SK-N-SH (cell line): ENCODE measurements around the gene KHNYN. TPM values are rescaled to one million over a fixed set of nuclear protein-coding genes. Genes with fewer than 3 reads are reported as not detected.

ENCODE experiments used
- CTCF ChIA-PET: fragments of 300-600, 350-600 bp; formaldehyde crosslinking; extraction: SDS; loops from one replicate; lab custom pipeline; 2021; lab: Yijun Ruan, JAX
- POLR2A ChIA-PET: fragments of 350-600 bp; sonication (Branson Sonifier 250); formaldehyde crosslinking; extraction: SDS; loops from one replicate; lab custom pipeline; 2020; ENCODE audit warnings: antibody characterized with exemption, inconsistent platforms; lab: Yijun Ruan, JAX
- DNase-seq: peaks from one replicate; pipeline ENCODE4 v3.0.0; 2012
- H2AFZ ChIP-seq: fragments of 200-600 bp; sonication (generic); 2 replicates; pipeline ENCODE4 v1.8.1; 2016; ENCODE audit warnings: antibody characterized with exemption, mild to moderate bottlenecking, low read depth
- H3F3A ChIP-seq: fragments of 200-600 bp; sonication (generic); replicated peaks from 2 replicates; pipeline ENCODE3; 2016; ENCODE audit warnings: antibody characterized with exemption, mild to moderate bottlenecking; ENCODE audit not compliant: insufficient read depth
- H3K27ac ChIP-seq, 2 experiments: fragments of 200-500 bp in 1 of 2; fragments of 200-600 bp in 1 of 2; sonication (Bioruptor generic) in 1 of 2; sonication (generic), shearing (Covaris generic) in 1 of 2; 2 replicates each; pipeline versions ENCODE4 v1.5.1 to v1.6.1; 2014 to 2016; ENCODE audit warnings: low read depth in 2 of 2, inconsistent platforms in 1 of 2, low read length in 1 of 2, mild to moderate bottlenecking in 1 of 2, mixed read lengths in 1 of 2
- H3K27me3 ChIP-seq: fragments of 200-600 bp; sonication (generic), shearing (Covaris generic); 2 replicates; pipeline ENCODE4 v1.6.1; 2016; ENCODE audit warnings: mixed run types; ENCODE audit not compliant: insufficient read depth
- H3K36me3 ChIP-seq, 2 experiments: fragments of 200-500 bp in 1 of 2; fragments of 200-600 bp in 1 of 2; sonication (Bioruptor generic) in 1 of 2; sonication (generic) in 1 of 2; replicated peaks in 1 of 2; 2 replicates each; pipeline versions ENCODE3 to v1.5.1; 2014 to 2016; ENCODE audit warnings: low read length in 1 of 2, mild to moderate bottlenecking in 1 of 2; ENCODE audit not compliant: insufficient read depth in 2 of 2, control insufficient read depth in 1 of 2
- H3K4me1 ChIP-seq, 2 experiments: fragments of 200-500 bp in 1 of 2; fragments of 200-600 bp in 1 of 2; sonication (Bioruptor generic) in 1 of 2; sonication (generic), shearing (Covaris generic) in 1 of 2; 2 replicates each; pipeline versions ENCODE4 v1.5.1 to v1.6.1; 2014 to 2016; ENCODE audit warnings: low read depth in 1 of 2, low read length in 1 of 2, mixed run types in 1 of 2; ENCODE audit not compliant: insufficient read depth in 2 of 2, control insufficient read depth in 1 of 2
- H3K4me2 ChIP-seq: fragments of 200-600 bp; sonication (generic), shearing (Covaris generic); 2 replicates; pipeline ENCODE4 v1.6.1; 2017; ENCODE audit warnings: mixed run types
- H3K4me3 ChIP-seq, 2 experiments: fragments of 200-500 bp in 1 of 2; fragments of 200-600 bp in 1 of 2; sonication (Bioruptor generic) in 1 of 2; sonication (generic), shearing (Covaris generic) in 1 of 2; 2 replicates each; pipeline versions ENCODE4 v1.5.1 to v1.8.1; 2014 to 2016; ENCODE audit warnings: low read depth in 2 of 2, inconsistent platforms in 1 of 2, low read length in 1 of 2, mild to moderate bottlenecking in 1 of 2, mixed read lengths in 1 of 2, moderate library complexity in 1 of 2
- H3K79me2 ChIP-seq: fragments of 200-600 bp; sonication (generic); 2 replicates; pipeline ENCODE4 v1.8.1; 2017; ENCODE audit warnings: mild to moderate bottlenecking; ENCODE audit not compliant: insufficient read depth
- H3K9ac ChIP-seq: fragments of 200-600 bp; sonication (generic); 2 replicates; pipeline ENCODE4 v1.6.1; 2017; ENCODE audit warnings: mixed run types
- H3K9me2 ChIP-seq: fragments of 200-600 bp; sonication (generic); 2 replicates; pipeline ENCODE4 v1.6.1; 2017; ENCODE audit warnings: mixed run types
- H3K9me3 ChIP-seq: fragments of 200-600 bp; sonication (generic); 2 replicates; pipeline ENCODE4 v1.6.1; 2017; ENCODE audit warnings: mixed run types, mild to moderate bottlenecking, moderate library complexity
- H4K20me1 ChIP-seq: fragments of 200-600 bp; sonication (generic); 2 replicates; pipeline ENCODE4 v1.6.1; 2017; ENCODE audit warnings: mild to moderate bottlenecking, mixed run types; ENCODE audit not compliant: insufficient read depth
- EZH2phosphoT487 ChIP-seq: fragments of 200-600 bp; sonication (generic); IDR thresholded peaks from 2 replicates; pipeline ENCODE4 v1.6.1; 2017; ENCODE audit warnings: low read depth, mixed run types, mild to moderate bottlenecking, antibody characterized with exemption, moderate library complexity, borderline replicate concordance
- FOSL2 ChIP-seq: IDR thresholded peaks from 2 replicates; pipeline ENCODE4 v1.4.0; 2012; ENCODE audit warnings: low read depth, mild to moderate bottlenecking, moderate library complexity, borderline replicate concordance
- FOXM1 ChIP-seq: IDR thresholded peaks from 2 replicates; pipeline ENCODE4 v1.4.0; 2012; ENCODE audit warnings: low read depth, mild to moderate bottlenecking
- GATA2 ChIP-seq: sonication (generic); formaldehyde crosslinking; IDR thresholded peaks from 2 replicates; pipeline ENCODE4 v1.5.0; 2020; ENCODE audit warnings: mild to moderate bottlenecking, missing genetic modification reagents
- MAX ChIP-seq: IDR thresholded peaks from 2 replicates; pipeline ENCODE4 v1.4.0; 2012; ENCODE audit warnings: low read depth
- MEF2A ChIP-seq: IDR thresholded peaks from 2 replicates; pipeline ENCODE4 v1.4.0; 2012; ENCODE audit warnings: low read depth, borderline replicate concordance
- MXI1 ChIP-seq: IDR thresholded peaks from 2 replicates; pipeline ENCODE4 v1.6.1; 2012; ENCODE audit warnings: mild to moderate bottlenecking, low read depth, low read length, improper control_type of control experiment
- NFIC ChIP-seq: IDR thresholded peaks from 2 replicates; pipeline ENCODE4 v1.4.0; 2012; ENCODE audit warnings: borderline replicate concordance
- POLR2AphosphoS5 ChIP-seq: IDR thresholded peaks from 2 replicates; pipeline ENCODE4 v1.6.1; 2012; ENCODE audit warnings: low read depth, low read length
- RCOR1 ChIP-seq: fragments of 150-350 bp; IDR thresholded peaks from 2 replicates; pipeline ENCODE4 v1.6.1; 2017; ENCODE audit warnings: antibody characterized with exemption, low read length
- RFX5 ChIP-seq: IDR thresholded peaks from 2 replicates; pipeline ENCODE4 v1.6.1; 2012; ENCODE audit warnings: mild to moderate bottlenecking, improper control_type of control experiment, low read length
- SIN3A ChIP-seq: IDR thresholded peaks from 2 replicates; pipeline ENCODE4 v1.6.1; 2012; ENCODE audit warnings: low read depth, mild to moderate bottlenecking, low read length, moderate library complexity, borderline replicate concordance
- SMC3 ChIP-seq: IDR thresholded peaks from 2 replicates; pipeline ENCODE4 v1.6.1; 2012; ENCODE audit warnings: low read depth, low read length, improper control_type of control experiment
- TAF1 ChIP-seq: IDR thresholded peaks from 2 replicates; pipeline ENCODE4 v1.6.1; 2012; ENCODE audit warnings: low read depth, mild to moderate bottlenecking, low read length, moderate library complexity, borderline replicate concordance
- TCF12 ChIP-seq: IDR thresholded peaks from 2 replicates; pipeline ENCODE4 v1.4.0; 2012
- WGBS: methylation state at CpG from one replicate; pipeline ENCODE4 v1.1.6; 2017; ENCODE audit warnings: low lambda C conversion rate; 5-methylcytosine and 5-hydroxymethylcytosine counted together
- polyA plus RNA-seq, 3 experiments: library from polyadenylated mRNA; depleted of rRNA; stranded (reverse); fragments of >200 nt; gene quantifications; 2 replicates each; pipeline ENCODE4 v1.2.3, GENCODE V29; 2012
- TF ChIP-seq, protein P1 (sequence below): IDR thresholded peaks from 2 replicates; pipeline ENCODE4 v1.6.1; 2012; ENCODE audit warnings: mild to moderate bottlenecking, low read depth, low read length, moderate library complexity
- TF ChIP-seq, protein P2 (sequence below): IDR thresholded peaks from 2 replicates; pipeline ENCODE4 v1.4.0; 2012; ENCODE audit warnings: low read depth, borderline replicate concordance
- TF ChIP-seq, protein P3 (sequence below): fragments of 200-600 bp; sonication (generic); IDR thresholded peaks from 2 replicates; pipeline ENCODE4 v1.6.1; 2017; ENCODE audit warnings: antibody characterized with exemption, mild to moderate bottlenecking, moderate library complexity

KHNYN gene
- polyA plus RNA-seq, 1 of the 3 experiments (the other 2 are of a cell fraction), result 18.3 TPM

DNA sequence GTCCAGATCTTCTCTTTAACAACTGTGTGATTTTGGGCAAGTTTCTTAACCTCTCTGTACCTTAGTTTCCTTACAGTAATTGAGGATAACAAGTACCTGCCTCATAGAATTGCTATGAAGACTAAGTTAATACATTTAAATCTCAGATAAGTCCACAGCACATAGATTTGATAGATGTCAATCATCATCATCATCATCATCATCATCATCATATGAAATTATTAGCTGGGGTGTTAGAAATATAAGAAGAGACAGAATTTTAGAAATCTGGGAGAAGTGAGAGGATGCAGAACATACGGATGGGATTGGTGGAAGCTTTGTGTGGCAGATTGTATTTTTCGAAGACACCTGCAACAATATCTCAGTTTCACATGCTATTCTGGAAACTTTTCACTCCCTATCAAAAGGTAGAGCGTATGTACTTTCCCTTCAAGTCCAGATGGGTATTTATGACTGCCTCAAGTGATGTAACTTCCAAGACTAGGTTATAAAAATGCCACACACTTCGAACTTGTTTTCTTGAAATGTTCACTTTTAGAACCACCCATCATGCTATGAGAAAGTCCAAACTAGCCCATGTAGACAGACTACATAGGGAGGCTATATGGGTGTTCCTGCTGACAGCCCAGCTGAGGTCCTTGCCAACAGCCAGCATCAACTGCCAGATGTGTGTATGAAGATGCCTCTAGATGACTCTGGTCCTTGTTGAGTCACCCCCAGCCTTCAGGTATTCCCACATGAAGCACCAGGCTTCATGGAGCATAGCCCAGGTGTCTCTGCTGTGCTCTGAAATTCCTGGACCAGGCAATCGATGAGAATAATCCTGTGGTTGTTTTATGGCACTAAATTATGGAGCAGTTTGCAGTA lies 33.5 kb downstream of the KHNYN start:
- no peak overlapping the region for H2AFZ ChIP-seq

More for the DNA sequence above, 33.5 kb downstream of the KHNYN start:
- TF ChIP-seq MEF2A (no peak), MXI1 (no peak), TAF1 (no peak), GATA2 (CRISPR knock-in tag) (no peak), NFIC (no peak), TCF12 (no peak), FOSL2 (no peak), EZH2phosphoT487 (no peak), RCOR1 (no peak), POLR2AphosphoS5 (no peak), RFX5 (no peak), MAX (no peak), FOXM1 (no peak), SIN3A (no peak), SMC3 (no peak)
- TF ChIP-seq, protein P1, sequence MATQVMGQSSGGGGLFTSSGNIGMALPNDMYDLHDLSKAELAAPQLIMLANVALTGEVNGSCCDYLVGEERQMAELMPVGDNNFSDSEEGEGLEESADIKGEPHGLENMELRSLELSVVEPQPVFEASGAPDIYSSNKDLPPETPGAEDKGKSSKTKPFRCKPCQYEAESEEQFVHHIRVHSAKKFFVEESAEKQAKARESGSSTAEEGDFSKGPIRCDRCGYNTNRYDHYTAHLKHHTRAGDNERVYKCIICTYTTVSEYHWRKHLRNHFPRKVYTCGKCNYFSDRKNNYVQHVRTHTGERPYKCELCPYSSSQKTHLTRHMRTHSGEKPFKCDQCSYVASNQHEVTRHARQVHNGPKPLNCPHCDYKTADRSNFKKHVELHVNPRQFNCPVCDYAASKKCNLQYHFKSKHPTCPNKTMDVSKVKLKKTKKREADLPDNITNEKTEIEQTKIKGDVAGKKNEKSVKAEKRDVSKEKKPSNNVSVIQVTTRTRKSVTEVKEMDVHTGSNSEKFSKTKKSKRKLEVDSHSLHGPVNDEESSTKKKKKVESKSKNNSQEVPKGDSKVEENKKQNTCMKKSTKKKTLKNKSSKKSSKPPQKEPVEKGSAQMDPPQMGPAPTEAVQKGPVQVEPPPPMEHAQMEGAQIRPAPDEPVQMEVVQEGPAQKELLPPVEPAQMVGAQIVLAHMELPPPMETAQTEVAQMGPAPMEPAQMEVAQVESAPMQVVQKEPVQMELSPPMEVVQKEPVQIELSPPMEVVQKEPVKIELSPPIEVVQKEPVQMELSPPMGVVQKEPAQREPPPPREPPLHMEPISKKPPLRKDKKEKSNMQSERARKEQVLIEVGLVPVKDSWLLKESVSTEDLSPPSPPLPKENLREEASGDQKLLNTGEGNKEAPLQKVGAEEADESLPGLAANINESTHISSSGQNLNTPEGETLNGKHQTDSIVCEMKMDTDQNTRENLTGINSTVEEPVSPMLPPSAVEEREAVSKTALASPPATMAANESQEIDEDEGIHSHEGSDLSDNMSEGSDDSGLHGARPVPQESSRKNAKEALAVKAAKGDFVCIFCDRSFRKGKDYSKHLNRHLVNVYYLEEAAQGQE, result no peak
- TF ChIP-seq, protein P2, sequence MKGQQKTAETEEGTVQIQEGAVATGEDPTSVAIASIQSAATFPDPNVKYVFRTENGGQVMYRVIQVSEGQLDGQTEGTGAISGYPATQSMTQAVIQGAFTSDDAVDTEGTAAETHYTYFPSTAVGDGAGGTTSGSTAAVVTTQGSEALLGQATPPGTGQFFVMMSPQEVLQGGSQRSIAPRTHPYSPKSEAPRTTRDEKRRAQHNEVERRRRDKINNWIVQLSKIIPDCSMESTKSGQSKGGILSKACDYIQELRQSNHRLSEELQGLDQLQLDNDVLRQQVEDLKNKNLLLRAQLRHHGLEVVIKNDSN, result no peak
- TF ChIP-seq, protein P3, sequence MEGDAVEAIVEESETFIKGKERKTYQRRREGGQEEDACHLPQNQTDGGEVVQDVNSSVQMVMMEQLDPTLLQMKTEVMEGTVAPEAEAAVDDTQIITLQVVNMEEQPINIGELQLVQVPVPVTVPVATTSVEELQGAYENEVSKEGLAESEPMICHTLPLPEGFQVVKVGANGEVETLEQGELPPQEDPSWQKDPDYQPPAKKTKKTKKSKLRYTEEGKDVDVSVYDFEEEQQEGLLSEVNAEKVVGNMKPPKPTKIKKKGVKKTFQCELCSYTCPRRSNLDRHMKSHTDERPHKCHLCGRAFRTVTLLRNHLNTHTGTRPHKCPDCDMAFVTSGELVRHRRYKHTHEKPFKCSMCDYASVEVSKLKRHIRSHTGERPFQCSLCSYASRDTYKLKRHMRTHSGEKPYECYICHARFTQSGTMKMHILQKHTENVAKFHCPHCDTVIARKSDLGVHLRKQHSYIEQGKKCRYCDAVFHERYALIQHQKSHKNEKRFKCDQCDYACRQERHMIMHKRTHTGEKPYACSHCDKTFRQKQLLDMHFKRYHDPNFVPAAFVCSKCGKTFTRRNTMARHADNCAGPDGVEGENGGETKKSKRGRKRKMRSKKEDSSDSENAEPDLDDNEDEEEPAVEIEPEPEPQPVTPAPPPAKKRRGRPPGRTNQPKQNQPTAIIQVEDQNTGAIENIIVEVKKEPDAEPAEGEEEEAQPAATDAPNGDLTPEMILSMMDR, result no peak
- Histone ChIP-seq H4K20me1 (no peaks in the 10 kb centered on the region), H3K9me2 (no peaks in the 10 kb centered on the region), H3K79me2 (no peaks in the 10 kb centered on the region), H3K4me3 (no peak overlapping the region), H3F3A (no peaks in the 10 kb centered on the region), H3K4me2 (no peak overlapping the region), H3K27ac (no peak overlapping the region), H3K4me1 (no peaks in the 10 kb centered on the region), H3K9me3 (no peaks in the 10 kb centered on the region), H3K27me3 (no peaks in the 10 kb centered on the region), H3K9ac (no peak overlapping the region), H3K36me3 (no peaks in the 10 kb centered on the region)
- 33% methylated on average over 5 of the region's 5 CpGs for WGBS
- ChIA-PET POLR2A (no interaction called here), CTCF (no interaction called here)
- DNase-seq, result no peak
